Activated naive CD8-positive, alpha-beta T cell (primary cell): ENCODE results near the gene TP53INP2.
A peak's percentile ranks its signal among the peaks of the same experiment; 100 is the strongest.
"Not testable (repeated sequence)": the region's sequence is repeated elsewhere in the genome, so short reads cannot be mapped to it uniquely, and the experiment has no call there.

Experiments
- H3K27ac Mint-ChIP-seq: one replicate; pipeline ENCODE4 v1.8.0; 2021; ENCODE audit warnings: mixed read lengths
- H3K27me3 Mint-ChIP-seq: one replicate; pipeline ENCODE4 v1.8.0; 2021; ENCODE audit warnings: mixed read lengths
- H3K36me3 Mint-ChIP-seq: one replicate; pipeline ENCODE4 v1.8.0; 2021; ENCODE audit warnings: mixed read lengths
- H3K4me1 Mint-ChIP-seq: one replicate; pipeline ENCODE4 v1.8.0; 2021; ENCODE audit warnings: low read depth, mixed read lengths
- H3K4me3 Mint-ChIP-seq: one replicate; pipeline ENCODE4 v1.8.0; 2021; ENCODE audit warnings: mild to moderate bottlenecking, mixed read lengths
- H3K9me3 Mint-ChIP-seq: one replicate; pipeline ENCODE4 v1.8.0; 2021; ENCODE audit warnings: low read depth, mixed read lengths

The TP53INP2 gene

GRCh38 chr20:34704177-34705007 lies at the start of gene TP53INP2:
TP53INP2 (plus strand) TSS chr20:34704344; CDS start chr20:34708740, 4,396 bp downstream.
- Mint-ChIP-seq H3K27me3 (peaks cover 4% of the 10 kb centered on the region), H3K4me1 (peaks cover 18% of the 10 kb centered on the region), H3K4me3 (peak within 1 kb of the TSS; percentile 92), H3K9me3 (no peaks in the 10 kb centered on the region), H3K36me3 (no peaks in the 10 kb centered on the region), H3K27ac (peak within 1 kb of the TSS; percentile 58)

- not testable (repeated sequence) for H3K4me1 Mint-ChIP-seq, H3K27me3 Mint-ChIP-seq, H3K27ac Mint-ChIP-seq, H3K9me3 Mint-ChIP-seq, H3K36me3 Mint-ChIP-seq, H3K4me3 Mint-ChIP-seq
These were observed 45.5 kb upstream of the TP53INP2 start for GRCh38 chr20:34658654-34659053.

GRCh38 chr20:34661811-34662210 lies 42.3 kb upstream of the TP53INP2 start:
- H3K9me3 Mint-ChIP-seq, H3K4me1 Mint-ChIP-seq, H3K4me3 Mint-ChIP-seq, H3K27me3 Mint-ChIP-seq, H3K27ac Mint-ChIP-seq, H3K36me3 Mint-ChIP-seq: not testable (repeated sequence)

- H3K4me3 Mint-ChIP-seq = no peak overlapping the region
- H3K27me3 Mint-ChIP-seq = no peaks in the 10 kb centered on the region
- no peak overlapping the region for H3K27ac Mint-ChIP-seq
- no peaks in the 10 kb centered on the region for H3K9me3 Mint-ChIP-seq
- peaks cover 10% of the 10 kb centered on the region for H3K4me1 Mint-ChIP-seq
- H3K36me3 Mint-ChIP-seq = no peaks in the 10 kb centered on the region
These were observed 40.8 kb upstream of the TP53INP2 start for GRCh38 chr20:34663213-34663943.

GRCh38 chr20:34664751-34665150 lies 39.4 kb upstream of the TP53INP2 start:
- H3K27me3 Mint-ChIP-seq, H3K4me3 Mint-ChIP-seq, H3K36me3 Mint-ChIP-seq, H3K9me3 Mint-ChIP-seq, H3K27ac Mint-ChIP-seq: not testable (repeated sequence)
- H3K4me1 Mint-ChIP-seq = peaks cover 10% of the 10 kb centered on the region

- H3K9me3 Mint-ChIP-seq = no peaks in the 10 kb centered on the region
- H3K27me3 Mint-ChIP-seq = no peaks in the 10 kb centered on the region
- H3K4me1 Mint-ChIP-seq = peaks cover 3% of the 10 kb centered on the region
- H3K27ac Mint-ChIP-seq = no peak overlapping the region
- no peak overlapping the region for H3K4me3 Mint-ChIP-seq
- peaks cover 3% of the 10 kb centered on the region for H3K36me3 Mint-ChIP-seq
These were observed 35.0 kb upstream of the TP53INP2 start for GRCh38 chr20:34669094-34669493.

GRCh38 chr20:34673412-34673811 lies 30.7 kb upstream of the TP53INP2 start:
- Mint-ChIP-seq H3K36me3 (peaks cover 5% of the 10 kb centered on the region), H3K9me3 (no peaks in the 10 kb centered on the region), H3K27me3 (no peaks in the 10 kb centered on the region), H3K4me1 (peaks cover 12% of the 10 kb centered on the region), H3K27ac (no peak overlapping the region), H3K4me3 (no peak overlapping the region)

- no peak overlapping the region for H3K27ac Mint-ChIP-seq
- H3K36me3 Mint-ChIP-seq = peaks cover 5% of the 10 kb centered on the region
- no peaks in the 10 kb centered on the region for H3K9me3 Mint-ChIP-seq
- H3K4me1 Mint-ChIP-seq = peaks cover 13% of the 10 kb centered on the region
- H3K4me3 Mint-ChIP-seq = peak overlapping the region; percentile 17
- H3K27me3 Mint-ChIP-seq = no peaks in the 10 kb centered on the region
These were observed 28.6 kb upstream of the TP53INP2 start for GRCh38 chr20:34675561-34675960.

- H3K9me3 Mint-ChIP-seq = no peaks in the 10 kb centered on the region
- peak overlapping the region; percentile 97 for H3K27ac Mint-ChIP-seq
- H3K4me1 Mint-ChIP-seq = peaks cover 13% of the 10 kb centered on the region
- H3K27me3 Mint-ChIP-seq = no peaks in the 10 kb centered on the region
- peaks cover 5% of the 10 kb centered on the region for H3K36me3 Mint-ChIP-seq
- H3K4me3 Mint-ChIP-seq = peak overlapping the region; percentile 97
These were observed 28.0 kb upstream of the TP53INP2 start for GRCh38 chr20:34675993-34676641.

GRCh38 chr20:34676642-34677373 lies 27.3 kb upstream of the TP53INP2 start, which contains the start of gene PIGU:
PIGU (minus strand) TSS chr20:34677092; CDS start chr20:34677085, 7 bp downstream.
- Mint-ChIP-seq H3K27ac (peak within 1 kb of the TSS; percentile 97), H3K4me1 (peaks cover 13% of the 10 kb centered on the region), H3K27me3 (no peaks in the 10 kb centered on the region), H3K9me3 (no peaks in the 10 kb centered on the region), H3K4me3 (peak within 1 kb of the TSS; percentile 97), H3K36me3 (peaks cover 5% of the 10 kb centered on the region)

- no peaks in the 10 kb centered on the region for H3K27me3 Mint-ChIP-seq
- no peak overlapping the region for H3K27ac Mint-ChIP-seq
- peak overlapping the region; percentile 27 for H3K4me3 Mint-ChIP-seq
- H3K36me3 Mint-ChIP-seq = peaks cover 3% of the 10 kb centered on the region
- peaks cover 9% of the 10 kb centered on the region for H3K4me1 Mint-ChIP-seq
- H3K9me3 Mint-ChIP-seq = no peaks in the 10 kb centered on the region
These were observed 23.5 kb upstream of the TP53INP2 start for GRCh38 chr20:34680586-34681175.

GRCh38 chr20:34683667-34684066 lies 20.5 kb upstream of the TP53INP2 start:
- H3K27ac Mint-ChIP-seq = no peak overlapping the region
- no peaks in the 10 kb centered on the region for H3K4me1 Mint-ChIP-seq
- H3K27me3 Mint-ChIP-seq = no peaks in the 10 kb centered on the region
- peaks cover 3% of the 10 kb centered on the region for H3K36me3 Mint-ChIP-seq
- H3K9me3 Mint-ChIP-seq = no peaks in the 10 kb centered on the region
- no peak overlapping the region for H3K4me3 Mint-ChIP-seq

GRCh38 chr20:34689486-34689885 lies 14.7 kb upstream of the TP53INP2 start:
- no peaks in the 10 kb centered on the region for H3K9me3 Mint-ChIP-seq
- H3K4me3 Mint-ChIP-seq = no peak overlapping the region
- no peaks in the 10 kb centered on the region for H3K4me1 Mint-ChIP-seq
- no peaks in the 10 kb centered on the region for H3K36me3 Mint-ChIP-seq
- no peak overlapping the region for H3K27ac Mint-ChIP-seq
- no peaks in the 10 kb centered on the region for H3K27me3 Mint-ChIP-seq

- Mint-ChIP-seq H3K4me3 (no peak overlapping the region), H3K9me3 (no peaks in the 10 kb centered on the region), H3K27ac (no peak overlapping the region), H3K27me3 (no peaks in the 10 kb centered on the region), H3K36me3 (no peaks in the 10 kb centered on the region), H3K4me1 (no peaks in the 10 kb centered on the region)
These were observed 12.3 kb upstream of the TP53INP2 start for GRCh38 chr20:34691838-34692237.
